Left renal pelvis (tissue), 4 donors: ENCODE data around the gene RANBP6. TPM values are rescaled to one million over a fixed set of nuclear protein-coding genes. Genes with fewer than 3 reads are reported as not detected.

ENCODE experiments used
- DNase-seq, 4 donors: peaks; one replicate each; pipeline ENCODE4 v3.0.0-alpha.2; 2013; ENCODE audit warnings: low read depth in 4 of 4, low spot score in 3 of 4
- polyA plus RNA-seq, 4 donors: library from polyadenylated mRNA; unstranded; fragments of 120-200 nt; gene quantifications; one replicate each; pipeline ENCODE4 v1.2.1, GENCODE V29; 2013; ENCODE audit not compliant: insufficient read length in 4 of 4

RANBP6 gene
- polyA plus RNA-seq, 4 donors = 26.7 to 39.0 (median 30.3) TPM

DNA sequence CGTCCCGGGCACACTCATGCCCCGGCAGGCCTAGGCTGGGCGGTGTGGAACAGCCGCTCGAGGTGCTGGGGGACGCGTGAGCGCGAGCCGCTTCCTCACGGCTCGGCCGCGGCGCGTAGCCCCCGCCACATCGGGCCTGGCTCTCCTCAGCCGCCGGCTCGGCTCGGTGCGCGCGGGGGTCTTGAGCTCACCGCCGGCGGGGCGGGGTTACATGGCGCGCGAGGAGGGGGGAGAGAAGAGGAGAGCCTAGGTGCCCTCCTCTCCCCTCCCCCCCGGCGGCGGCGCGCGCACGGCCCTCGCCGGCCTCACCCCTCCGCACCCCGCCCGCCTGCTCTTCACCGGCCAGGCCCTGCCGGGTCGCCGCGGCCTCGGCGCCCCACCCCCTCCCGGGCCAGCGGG, 7.7 kb downstream of the RANBP6 start:
- peak in 3 of 4 donors; percentile 70 to 76 (median 71) for DNase-seq

DNA sequence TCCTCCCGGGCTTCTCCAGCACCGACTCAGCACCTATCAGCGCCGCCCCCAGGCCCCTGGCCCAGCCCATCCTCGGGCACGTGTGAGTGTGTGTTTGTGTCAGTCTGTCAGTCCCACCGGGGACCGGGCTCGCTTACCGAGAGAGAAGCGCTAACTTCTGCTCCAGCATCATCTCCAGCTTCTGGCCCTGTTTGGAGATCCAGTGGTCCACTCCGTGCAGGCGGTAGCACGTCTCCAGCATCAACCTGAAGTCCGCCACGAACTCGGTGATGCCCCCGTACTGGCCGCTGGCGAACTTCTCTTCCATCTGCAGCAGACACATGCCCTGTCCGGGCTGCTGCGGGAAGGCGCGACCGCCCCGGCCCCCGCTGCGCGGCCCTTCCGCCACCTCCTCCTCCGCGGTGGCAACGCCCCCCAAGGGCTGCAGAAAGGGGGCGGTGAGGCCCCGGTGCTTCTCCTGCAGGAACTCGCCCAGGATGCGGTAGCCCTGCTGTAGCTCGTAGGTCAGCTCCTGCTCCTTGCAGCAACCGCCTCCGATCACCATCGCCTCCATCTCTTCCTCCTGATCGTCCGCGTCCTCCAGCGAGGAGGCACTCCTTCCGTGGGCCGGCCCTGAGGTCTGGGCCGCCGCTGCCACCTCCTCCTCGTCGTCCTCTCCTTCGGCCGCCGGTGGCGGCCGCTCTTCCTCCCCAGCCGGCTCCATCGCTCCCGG, 8.2 kb downstream of the RANBP6 start:
- peak in 3 of 4 donors; percentile 38 to 56 (median 54) for DNase-seq

DNA sequence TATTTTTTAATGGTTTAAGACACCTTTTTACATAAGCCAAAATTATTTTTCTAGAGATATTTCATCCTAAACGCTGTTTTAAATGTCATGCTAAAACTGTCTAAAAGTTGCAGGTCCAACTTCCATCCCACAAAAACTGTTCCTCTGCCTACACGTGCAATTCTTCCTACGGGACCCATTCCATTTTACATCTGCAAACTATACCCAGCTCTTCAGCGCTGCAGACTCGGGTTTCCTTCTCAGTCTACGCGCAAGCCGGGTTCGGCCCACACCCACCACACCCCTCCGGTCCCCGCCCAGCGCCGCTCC, 8.7 kb downstream of the RANBP6 start:
- no peak for DNase-seq

DNA sequence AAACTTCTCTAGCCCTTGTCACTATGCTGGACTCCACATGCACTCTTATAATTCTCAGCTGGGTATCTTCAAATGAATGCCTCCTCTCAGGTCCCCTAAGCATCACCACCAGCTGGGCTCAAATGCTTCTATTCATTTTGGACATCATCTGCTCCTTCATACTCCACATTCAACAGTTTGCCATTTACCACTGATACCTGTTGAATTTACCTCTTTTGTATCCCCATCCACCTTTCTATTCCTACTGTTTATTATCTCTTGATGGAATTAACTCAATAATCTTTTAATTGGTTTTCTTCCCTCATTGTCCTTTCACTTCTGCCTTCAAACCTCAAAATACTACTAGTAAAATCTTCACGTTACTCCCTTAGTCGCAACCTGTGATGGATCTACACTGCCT, 14.5 kb downstream of the RANBP6 start:
- no peak for DNase-seq

DNA sequence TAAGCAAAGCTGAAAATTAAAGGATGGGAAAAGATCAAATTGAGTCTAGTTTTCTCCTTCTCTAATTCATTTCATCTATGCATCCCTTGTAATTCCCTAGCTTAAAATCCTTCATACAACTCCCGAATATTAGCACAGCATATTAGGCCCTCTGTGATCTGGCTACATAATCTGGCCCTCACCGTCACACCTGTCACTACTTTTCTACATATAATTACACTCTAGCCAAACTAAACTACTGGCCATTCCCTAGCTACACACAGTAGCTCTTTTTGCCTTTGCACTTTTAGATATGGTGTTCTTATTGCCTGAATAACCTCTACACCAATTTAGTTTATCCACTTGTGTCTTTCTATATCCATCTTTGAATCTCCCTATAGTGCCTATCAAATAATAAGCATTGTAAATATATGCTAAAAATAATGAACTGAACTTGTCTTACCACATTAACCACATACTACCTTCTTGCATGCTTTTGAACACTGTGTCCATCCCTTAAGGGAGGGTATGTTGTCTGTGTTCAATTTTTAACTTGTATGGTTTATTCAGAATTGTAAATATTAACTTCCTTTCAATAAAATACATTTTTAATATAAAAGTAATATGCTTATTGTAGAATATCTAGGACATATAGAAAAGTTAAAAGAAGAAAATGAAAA, 15.9 kb downstream of the RANBP6 start:
- DNase-seq = no peak

DNA sequence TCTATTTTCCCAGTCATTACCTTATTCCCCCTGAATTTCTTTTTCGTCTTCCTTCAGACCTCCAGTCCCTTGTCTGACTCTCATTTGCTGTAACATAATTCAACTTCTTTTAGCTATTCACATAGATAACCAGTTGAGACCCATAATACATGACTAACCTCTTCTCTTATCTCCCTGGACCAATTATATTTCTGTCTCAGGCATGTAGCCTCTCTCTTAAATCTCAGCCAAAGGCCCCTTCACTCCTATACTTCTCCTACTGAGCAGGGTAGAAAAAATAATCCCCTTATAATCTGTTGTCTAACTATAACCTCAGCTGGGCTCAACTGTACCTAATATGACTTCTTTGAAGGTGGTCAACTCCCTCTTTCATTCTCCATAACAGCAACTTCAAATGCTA, 20.9 kb downstream of the RANBP6 start:
- DNase-seq = no peak

DNA sequence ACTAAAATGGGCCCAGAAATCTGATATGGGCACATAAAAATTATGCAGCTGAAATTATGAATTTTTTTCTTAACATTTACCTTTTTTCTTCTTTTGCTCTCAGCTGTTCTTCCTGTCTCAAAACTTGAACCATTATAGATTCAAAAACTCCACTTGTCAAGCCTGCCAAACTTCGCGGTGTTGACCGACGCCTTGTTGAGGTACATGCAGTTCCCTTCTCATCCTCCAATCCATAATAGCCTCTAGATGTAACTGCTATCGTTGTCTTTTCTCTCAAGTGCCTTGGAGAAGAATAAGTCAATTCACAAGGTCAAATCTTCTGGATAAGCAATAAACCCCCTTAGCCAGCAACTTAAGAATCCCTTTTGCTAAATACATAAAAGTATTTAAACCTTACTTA, 27.2 kb downstream of the RANBP6 start:
- DNase-seq = no peak

DNA sequence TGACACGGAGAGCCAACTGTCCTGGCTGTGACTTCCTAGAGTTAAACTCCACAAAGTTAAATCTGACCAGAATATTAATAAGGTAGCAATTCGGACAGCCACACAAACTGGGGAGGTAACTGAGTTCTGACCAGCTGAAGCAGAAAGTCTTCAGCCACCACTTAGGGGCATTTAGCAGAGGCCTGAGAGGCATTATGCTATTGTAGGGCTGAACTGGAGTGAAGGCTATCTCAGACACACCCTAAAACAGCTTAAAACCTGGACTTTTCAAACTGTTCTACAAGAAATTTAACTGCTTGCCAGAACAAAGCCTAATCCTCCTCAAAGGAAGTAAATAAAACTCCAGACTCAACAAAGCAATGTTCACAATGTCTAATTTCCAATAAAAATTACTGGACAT, 32.4 kb downstream of the RANBP6 start:
- DNase-seq = no peak

DNA sequence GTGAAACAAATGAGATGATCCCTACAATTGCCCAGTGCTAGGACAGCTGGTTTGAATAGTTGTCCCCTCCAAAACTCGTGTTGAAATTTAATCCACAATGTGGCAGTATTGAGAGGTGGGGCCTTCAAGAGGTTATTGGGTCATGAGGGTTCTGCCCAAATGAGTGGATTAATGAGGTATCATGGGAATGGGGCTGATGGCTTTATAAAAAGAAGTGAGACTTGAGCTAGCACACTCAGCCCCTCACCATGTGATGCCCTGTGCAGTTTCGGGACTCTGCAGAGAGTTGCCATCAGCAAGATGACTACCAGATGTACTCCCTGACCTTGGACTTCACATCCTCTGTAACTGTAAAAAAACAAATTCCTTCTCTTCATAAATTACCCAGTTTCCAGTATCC, 33.1 kb downstream of the RANBP6 start:
- no peak for DNase-seq

DNA sequence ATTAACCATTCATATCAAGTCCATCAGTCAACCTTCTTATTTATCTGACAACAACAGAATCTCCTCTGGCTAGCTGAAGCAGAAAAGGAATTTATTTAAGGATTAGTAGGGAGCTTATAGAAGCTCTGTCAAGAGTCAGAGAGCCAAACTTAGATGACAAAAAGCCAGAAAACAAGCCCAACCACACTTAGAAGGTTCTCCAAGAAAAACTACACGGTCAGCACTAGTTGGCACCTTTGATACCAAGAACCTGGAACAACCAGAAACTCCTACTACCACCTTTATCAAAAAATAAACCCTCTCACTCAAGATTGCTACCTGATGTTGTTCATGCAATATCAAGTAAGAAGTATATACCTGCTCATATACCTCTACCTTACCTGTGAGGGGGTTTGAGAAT, 36.9 kb downstream of the RANBP6 start:
- no peak for DNase-seq

DNA sequence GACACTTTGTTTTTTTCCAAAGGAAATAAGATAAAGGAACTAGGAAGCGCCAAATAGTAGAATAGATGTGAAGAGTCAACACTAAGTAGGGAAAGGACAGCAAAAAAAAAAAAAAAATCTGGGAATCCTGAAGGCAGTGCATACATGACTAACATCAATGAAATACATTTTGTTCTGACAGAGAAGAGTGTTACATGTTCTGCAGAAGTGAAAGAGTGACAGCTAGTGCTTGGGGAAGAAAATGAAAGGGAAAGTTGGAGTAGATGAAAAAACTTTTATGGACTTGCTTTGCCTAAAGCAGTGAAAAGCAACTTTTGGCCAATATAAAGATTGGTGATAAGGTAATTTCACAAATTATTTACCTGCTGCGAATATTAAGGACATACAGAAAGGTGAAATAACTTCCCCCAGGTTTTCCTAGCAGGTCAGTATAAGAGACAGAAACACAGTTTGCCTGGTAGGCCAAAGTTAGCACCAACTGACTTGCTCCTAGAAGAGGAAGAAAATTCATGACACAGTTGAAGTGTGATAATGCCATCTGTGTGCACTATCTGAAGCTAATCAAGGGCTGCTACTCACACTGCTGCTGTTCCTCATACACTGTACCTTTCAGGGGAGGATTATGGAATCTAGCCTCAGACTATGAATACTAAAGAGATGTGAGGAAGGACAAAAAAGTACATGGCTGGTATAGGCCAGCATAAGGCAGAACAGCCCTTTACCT, 38.6 kb downstream of the RANBP6 start:
- DNase-seq = no peak

DNA sequence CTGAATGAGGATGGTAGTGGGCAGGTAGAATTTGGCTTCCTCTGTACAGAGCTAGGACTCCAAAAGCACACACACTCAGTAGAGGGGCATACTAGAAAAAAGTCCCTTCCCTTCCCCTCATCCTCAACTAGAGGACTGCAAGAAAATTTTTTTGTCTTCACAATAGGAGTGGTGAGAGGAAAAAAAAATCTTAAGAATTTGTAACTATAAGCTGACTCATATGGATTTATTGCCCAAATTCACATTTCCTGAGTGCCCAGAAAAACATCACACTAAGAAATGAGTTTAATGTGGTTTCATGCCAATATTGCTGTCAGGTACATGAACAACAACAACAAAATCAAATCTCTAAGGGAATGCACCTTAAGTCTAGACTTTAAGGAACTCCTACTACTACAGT, 43.7 kb downstream of the RANBP6 start:
- DNase-seq = no peak

Other genes with a start within 250 kb of the RANBP6 start
- gene ERMP1, start 182.5 kb downstream of the RANBP6 start, polyA plus RNA-seq = 10 to 100 TPM; 13.4 to 57.5 (median 53.1) TPM
- gene MLANA, start 124.7 kb downstream of the RANBP6 start, polyA plus RNA-seq = under 1 TPM; 0.74 to 0.99 (median 0.88) TPM
- 10 to 100 TPM in 3 of 4 donors, 1 to 10 TPM in 1; 6.7 to 47.0 (median 16.4) TPM for gene IL33, start 200.2 kb upstream of the RANBP6 start, polyA plus RNA-seq